ENCODE results near the gene GP9.
A peak's percentile ranks its signal among the peaks of the same experiment; 100 is the strongest.
"Not testable (repeated sequence)": the region's sequence is repeated elsewhere in the genome, so short reads cannot be mapped to it uniquely, and the experiment has no call there.

Gene GP9

GRCh38 chr3:129081503-129081902 lies 20.9 kb downstream of the GP9 start:
- DNase-seq: no peak

DNA sequence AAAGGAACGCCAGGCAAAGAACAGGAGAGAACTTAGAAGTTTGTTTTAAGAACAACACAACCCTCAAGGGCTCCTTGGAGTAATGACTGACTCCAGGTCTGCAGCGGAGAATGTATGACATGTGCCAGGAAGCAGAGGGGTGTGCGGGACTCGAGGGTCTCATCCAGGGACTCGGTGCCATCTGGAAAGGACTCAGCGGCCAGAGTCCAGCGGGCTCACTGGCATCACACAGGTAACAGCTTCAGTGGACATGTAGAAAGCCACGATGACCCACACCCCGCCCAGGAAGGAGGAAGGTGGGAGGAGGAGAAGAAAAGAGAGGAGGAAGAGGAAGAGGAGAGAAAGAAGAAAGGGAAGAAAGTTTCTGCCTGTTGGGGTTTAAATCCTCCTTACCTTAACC lies 21.4 kb downstream of the GP9 start:
- no peak for DNase-seq

DNA sequence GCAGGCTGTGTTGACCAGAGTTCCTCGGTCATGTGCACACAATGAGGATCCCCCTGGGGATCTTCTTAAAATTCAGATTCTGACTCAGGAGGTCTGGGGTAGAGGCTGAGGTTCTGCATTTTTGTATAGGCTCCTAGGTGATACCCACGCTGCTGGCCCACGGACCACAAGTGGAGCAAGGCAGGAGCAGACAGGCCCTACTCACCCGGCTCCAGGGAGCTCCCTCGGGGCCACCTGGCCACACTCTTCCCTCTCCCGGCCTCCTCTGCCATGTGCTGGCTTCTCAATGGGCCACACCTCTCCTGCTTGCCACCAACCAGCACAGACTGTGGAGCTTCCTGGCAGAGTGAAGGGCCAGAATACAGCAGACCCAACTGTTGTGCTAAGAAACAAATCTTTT lies 23.9 kb downstream of the GP9 start:
- no peak for DNase-seq

DNA sequence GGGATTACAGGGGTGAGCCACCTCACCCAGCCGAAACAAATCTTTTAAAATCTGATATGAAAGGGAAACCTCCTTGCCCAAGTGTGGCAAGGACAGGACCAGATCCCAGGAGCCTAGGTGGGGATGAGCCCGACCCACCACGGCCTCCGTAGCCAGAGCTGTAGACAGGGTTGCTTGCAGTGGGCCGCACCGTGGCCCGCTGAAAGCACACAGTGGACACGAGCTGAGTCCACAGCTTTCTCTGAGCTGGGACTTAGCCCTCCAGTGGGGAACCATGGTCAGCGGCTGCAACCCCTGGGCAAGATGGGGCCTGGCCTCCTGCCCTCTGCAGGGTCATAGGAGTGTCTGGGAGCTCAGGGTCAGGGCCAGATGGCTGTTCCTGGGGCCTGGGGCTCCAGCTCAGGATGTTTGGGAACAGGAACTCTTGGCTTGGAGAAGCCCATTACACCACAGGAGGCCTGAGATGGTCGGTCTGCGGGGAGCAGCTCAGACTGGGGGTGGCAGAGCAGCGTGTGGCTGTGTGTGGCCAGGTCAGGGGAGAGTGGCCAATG lies 24.7 kb downstream of the GP9 start:
- DNase-seq: no peak

- no peak for DNase-seq
These were observed 25.2 kb downstream of the GP9 start for GRCh38 chr3:129085818-129086217.

- no peak for DNase-seq
These were observed 26.6 kb downstream of the GP9 start for GRCh38 chr3:129087138-129087702.

DNA sequence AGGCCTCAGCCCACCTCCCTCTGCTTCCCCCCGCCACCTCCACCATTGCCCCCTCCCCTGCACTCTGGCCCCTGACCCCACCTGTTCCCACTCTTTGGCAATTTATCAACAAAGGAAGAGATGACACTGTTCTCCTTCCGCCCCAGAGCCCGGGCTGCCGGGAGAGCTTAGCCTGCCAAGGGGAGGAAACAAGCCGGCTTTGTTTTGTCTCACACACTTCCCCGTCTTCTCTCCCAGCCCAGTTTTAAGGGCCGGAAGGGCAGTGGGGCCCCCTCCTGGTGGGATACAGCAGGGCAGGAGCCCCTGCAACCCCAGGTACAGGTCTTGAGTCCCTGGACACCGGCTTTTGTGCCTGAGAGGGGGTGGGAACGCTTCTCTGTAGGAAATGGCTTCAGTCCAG lies 27.3 kb downstream of the GP9 start:
- DNase-seq: peak; percentile 21 to 33

GRCh38 chr3:129088312-129088711 lies 27.7 kb downstream of the GP9 start:
- DNase-seq: not testable (repeated sequence)

DNA sequence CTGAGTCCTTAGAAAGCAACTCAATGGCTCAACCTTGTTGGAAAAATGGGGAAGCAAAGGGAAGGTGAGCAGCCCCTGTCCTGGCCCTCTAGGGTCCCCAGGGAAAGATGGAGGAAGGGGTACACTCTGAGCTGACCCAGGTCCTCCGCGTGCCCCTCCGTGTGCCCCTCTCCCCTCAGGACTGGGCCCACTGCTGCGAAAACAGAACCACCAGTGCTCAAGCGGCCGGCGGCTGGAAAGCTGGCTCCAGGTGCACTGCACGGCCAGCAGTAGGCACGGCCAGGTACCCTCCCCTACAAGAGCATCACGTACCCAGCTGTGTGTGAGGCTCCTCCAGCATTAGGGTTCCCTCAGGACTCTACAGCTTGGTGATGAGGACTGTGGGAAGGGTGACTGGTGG lies 34.7 kb downstream of the GP9 start:
- DNase-seq: no peak

GRCh38 chr3:129100274-129100673 lies 39.7 kb downstream of the GP9 start:
- DNase-seq: no peak

DNA sequence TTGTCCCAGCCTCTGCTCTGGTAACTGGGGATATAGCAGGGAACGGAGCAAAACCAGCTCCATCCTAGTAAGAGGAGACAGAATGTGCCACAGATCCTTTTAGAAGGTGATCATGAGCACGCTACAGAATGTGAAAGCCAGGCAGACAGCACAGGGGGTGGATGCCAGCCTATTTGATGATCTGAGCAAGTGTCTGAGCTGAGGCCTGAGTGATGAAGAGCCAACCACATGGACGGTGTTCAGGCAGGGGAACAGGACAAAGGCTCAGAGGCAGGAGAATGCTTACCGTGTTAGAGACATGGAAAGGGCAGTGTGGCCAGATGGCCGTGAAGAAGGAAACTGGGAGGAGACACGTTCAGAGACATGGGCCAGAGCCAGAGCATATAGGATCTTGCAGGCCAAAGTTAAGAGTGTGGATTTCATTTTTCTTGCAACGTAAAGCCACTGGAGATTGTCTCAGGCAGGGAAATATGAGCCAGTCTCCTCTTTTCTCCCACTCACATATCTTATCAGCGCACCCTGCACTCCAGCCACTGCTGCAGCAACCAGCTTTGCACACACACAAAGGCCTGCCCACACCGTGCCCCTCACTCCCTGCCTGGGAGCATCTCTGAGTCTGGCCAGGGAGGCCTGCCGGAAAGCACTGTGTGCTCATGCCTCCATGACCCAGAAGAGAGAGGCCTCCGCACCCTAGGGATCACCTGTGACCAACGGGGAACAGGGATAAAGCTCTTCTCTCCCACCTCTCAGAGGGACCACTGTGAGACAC lies 41.0 kb downstream of the GP9 start:
- DNase-seq: no peak

DNA sequence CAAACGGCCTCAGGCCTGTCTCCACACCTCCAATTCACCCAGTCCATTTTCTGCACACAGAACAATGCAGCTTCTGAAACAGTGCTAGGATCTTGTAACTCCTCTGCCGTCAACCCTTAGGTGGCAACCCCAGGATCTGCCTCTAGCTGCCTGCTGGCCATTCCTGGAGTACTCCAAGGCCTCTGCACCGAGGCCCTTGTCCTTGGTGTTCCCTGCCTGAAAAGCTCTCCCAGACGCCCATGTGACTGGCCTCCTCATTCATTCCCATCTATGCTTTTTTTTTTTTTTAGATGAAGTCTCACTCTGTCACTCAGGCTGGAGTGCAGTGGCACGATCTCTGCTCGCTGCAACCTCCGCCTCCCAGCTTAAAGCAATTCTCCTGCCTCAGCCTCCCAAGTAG lies 42.7 kb downstream of the GP9 start:
- no peak for DNase-seq

DNA sequence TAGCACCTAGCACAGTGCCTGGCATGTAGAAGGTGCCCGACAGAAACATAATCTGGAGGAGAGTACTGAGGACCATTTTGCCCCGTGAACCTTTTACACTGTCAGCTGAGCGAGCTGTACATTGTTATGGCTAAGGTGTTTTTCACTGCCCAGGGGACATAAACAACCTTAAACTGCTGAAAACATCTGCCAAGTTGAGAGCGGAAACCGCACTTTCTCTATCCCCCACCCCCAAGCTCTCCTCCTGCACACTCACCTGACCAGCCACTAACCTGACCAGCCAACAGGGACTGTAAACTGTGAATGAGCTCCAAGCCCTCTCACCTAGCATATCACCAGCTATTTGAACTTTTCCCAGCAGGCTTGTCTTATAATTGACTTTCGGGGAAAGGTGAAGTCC lies 43.5 kb downstream of the GP9 start:
- DNase-seq: no peak

DNA sequence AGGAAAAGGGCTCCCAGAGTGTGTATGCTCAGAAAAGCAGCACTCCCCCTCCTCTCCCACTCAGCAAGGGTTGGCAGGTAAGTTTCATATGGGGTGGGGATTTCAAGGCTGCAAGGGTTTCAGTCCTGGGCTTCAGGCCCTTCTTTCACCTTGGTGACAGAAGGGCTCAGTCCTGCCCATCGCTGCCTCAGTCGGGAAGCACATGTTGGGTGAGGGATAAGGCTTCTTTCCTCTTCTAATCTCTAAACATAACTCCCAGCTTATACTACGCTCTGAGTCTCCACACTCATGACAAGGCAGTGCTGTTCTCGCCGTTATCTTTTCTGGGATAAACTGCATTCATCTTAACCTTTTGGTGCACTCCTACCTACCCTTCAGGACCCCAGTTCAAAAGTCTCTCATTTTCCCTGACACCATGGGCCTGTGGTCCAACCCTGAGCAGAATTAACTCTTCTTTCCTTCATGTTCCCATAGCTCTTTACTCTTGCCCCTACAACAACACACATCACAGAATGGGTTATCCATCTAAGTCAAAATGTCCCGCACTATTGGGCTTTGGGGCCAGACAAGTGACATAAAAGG lies 44.0 kb downstream of the GP9 start:
- no peak for DNase-seq

- DNase-seq: no peak
These were observed 45.3 kb downstream of the GP9 start for GRCh38 chr3:129105862-129106261.

- DNase-seq: no peak
These were observed 45.7 kb downstream of the GP9 start for GRCh38 chr3:129106320-129106719.

DNA sequence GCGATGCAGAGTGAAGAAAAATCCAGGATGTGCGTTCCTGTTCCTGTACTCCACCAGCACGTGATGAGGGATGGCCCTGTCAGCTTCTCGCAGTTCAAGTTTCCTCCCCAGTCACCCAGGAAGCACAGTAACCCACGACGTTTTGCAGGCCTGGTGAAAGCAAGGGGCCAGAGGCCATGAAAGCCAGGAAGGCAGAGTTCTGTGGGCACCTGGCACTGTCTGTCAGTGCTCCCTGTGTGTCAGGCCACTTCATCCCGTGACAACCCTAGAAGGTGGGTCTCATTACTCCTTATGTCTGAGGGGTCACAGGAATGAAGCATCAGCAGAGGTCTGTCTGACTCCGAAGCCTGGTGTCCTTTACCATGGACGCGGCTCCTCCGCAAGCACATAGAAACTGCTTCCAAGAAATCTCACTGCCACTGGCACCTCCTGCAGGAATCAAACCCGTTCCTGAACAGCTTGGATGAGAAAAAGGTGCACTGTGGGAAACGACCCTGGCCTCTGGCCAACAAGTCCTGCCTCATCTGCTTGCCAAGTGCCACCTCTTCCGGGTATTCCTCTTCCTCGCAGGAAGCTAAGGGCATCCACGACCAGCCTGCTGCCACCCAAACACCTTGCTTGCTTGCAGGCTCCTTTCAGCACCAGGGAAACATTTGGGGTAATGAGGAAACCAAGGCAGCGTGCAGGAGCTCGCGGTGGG lies 46.4 kb downstream of the GP9 start:
- no peak for DNase-seq

DNA sequence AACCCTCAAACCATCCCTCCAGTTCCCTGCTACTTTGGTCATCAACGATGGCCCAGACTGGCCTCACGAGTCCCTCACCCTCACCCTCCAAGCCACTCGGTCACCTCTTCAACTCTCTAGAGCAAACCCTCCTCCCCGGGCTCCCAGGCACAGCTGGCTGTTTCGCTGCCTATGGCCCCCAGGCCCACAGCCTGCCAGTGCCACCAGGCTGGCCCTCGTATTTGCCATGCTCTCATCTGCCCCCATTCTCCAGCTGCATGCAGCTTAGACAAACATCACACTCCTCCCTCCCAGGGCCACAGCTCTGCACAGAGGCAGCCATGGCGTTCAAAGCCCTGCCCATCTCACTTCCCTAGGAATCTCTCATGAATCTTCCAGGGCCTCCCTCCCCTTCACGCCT lies 47.2 kb downstream of the GP9 start:
- DNase-seq: no peak

- DNase-seq: not testable (repeated sequence)
These were observed 50.6 kb downstream of the GP9 start for GRCh38 chr3:129111076-129111780.
